GM19240 (cell line): Measurements from ENCODE around the gene ZNF148.

Experiments
- DNase-seq: peaks from one replicate; pipeline ENCODE4 v3.0.0; 2011; ENCODE audit warnings: low spot score; ENCODE audit not compliant: insufficient read length

The ZNF148 gene

GRCh38 chr3:125192190-125193035, 182.7 kb downstream of the ZNF148 start:
- DNase-seq: no peak

DNA sequence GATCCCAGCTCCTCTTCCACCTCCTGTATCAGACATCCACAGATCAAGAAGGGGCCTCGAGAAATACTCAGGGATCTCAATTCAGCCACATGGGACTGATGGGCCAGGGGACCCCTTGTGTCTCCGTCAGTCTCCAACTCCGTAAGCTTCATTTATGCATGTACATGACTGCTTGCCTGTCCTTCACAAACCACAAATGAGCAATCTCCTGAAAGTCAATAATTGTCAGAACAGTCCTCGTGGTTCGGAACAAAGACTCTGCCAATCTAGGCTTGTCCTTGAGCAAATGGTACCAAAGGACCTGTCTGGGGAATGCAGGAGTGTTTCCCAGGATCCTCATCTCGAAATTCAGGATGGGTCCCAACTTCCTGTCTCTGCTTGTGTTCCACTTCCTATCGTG, 183.4 kb downstream of the ZNF148 start:
- DNase-seq: no peak

- DNase-seq: no peak
These were observed 183.9 kb downstream of the ZNF148 start for GRCh38 chr3:125191256-125191655.

DNA sequence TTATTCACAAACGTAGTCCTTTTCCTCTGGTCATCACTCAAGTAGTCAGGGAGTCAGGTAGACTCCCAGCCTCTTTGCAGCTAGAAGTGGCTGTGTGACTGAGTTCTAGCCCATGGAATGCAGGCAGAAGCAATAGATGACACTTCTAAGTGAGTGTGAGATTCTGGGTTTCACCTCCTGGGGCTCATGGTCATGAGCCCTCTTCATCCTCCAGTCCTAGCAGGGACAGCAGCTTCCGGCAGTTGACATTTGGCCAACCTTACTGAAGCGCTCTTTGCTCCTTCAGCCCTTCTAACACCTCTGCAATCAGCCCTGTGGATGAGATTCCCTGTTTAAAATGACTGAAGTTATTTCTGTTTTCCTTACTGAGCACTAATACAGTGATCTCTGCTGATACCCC, 184.3 kb downstream of the ZNF148 start:
- no peak for DNase-seq

- no peak for DNase-seq
These were observed 185.6 kb downstream of the ZNF148 start for GRCh38 chr3:125189378-125190165.

DNA sequence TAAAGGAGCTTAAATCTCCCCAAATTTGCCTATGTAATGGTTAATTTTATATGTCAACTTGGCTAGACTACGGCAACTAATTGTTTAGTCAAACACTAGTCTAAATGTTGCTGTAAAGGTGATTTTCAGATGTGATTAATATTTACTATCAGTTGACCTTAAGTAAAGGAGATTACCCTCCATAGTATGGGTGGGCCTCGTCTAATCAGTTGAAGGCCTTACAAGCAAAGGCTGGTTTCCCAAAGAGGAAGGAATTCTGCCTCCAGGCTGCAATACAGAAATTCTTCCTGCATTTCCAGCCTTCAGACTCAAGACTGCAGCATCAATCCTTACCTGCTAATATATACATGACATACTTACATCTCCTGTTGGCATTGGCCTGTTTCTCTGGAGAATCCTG, 186.2 kb downstream of the ZNF148 start:
- no peak for DNase-seq

DNA sequence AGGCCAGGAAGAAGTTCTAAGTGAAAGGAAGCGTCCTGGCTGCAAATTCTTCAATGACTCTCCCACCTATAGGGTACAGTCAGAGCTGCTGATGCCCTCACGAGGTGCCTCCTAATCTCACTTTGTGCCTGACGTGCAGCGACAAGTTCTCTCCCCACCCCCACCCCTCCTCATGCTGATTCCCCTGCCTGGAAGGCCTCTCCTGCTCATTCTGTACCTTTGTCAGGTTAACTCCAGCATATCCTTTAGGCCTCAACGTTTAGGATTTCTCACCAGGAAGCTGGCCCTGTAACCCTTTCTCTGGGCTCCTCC, 187.6 kb downstream of the ZNF148 start:
- no peak for DNase-seq

GRCh38 chr3:125186800-125187598, 188.1 kb downstream of the ZNF148 start:
- DNase-seq: no peak

DNA sequence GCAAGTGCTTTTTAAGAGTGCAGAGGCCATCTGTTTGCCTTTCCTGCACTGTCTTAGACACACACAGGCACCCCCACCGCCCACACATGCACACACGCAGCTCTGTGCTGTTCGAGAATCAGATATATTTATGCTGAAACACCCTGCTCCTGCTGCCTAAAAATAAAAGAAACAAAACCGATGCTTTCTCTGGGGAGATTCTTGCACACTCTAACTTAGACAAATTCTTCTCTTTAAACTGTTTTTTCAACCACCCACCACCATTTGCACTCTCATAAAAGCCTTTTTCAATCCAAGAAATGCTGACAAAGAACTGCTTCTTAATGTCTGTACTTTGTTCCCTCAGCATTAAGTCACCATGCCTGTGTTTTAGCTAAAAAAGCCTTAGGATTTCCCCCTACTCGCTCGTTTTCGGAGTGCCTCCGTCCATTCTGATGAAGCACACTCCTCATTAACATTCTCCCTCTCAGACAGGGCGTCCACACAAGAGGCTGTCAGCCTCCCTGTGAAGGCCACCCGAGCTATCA, 188.8 kb downstream of the ZNF148 start:
- no peak for DNase-seq

DNA sequence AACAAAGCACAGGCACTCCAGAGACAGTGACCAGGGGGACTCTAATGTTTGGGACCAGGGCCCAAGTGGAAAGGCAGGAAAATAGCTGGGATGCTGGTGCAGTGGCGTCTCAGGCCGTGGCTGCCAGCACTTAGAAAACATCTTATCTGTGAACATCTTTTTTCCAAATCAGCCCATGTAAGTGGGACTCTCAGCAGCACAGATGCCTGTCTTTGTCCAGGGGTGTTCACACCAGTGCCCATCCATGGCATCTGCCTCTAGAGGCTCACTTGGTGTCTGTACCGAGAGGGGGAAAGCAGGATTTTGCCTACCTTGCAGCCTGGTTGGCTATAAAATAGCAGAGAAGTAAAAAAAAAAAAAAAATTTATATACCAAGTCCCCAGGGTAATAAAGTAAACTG, 189.3 kb downstream of the ZNF148 start:
- no peak for DNase-seq

DNA sequence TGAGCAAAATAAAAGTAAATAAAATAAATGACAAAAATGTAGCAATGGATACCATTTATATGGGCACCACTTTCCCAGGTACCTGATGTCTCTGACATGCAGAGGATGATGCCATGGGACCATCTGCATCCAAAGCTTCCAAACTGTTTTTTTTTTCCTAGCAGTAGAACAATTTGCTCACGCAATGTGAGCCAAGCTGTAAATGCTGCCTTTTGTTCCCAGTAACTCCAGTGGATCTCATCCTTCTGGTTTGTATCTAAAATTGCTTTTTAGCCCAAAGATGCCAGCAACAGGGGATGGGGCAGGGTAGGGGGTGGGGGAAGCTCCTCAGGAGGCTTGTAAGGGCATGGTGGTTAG, 195.3 kb downstream of the ZNF148 start:
- no peak for DNase-seq

DNA sequence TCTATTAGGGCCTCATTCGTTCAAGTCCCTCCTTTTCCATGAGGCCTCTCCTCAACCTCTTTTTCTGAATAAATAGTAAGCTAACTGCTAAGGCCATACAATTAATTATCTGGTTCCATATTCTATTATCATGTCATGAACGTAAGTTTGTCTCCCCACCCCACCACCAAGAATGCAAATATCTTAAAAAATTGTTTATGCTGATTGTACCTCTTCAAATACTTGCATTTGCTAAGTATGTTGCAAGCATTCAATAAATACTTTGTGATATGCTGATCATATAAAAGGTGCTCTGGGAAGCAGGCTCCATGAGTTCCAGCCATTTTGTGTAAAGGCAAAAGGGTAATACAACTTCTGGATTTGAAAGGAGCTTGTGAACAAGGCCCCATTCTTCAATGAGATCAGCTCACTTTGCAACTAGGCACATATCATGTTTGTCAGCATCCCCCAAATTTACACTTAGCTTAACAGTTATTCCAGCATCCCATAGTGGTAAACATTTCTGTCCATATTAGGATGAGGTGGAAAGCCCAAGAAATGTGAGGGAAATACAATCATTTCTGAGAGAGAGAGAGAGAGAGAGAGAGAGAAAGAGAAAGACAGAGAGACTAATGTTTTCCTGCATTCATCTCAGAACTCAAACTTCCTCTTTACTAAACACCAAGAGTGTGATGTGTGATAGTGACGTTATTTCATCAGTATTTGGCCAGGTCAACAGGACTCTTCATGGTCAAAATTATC, 195.8 kb downstream of the ZNF148 start:
- no peak for DNase-seq

DNA sequence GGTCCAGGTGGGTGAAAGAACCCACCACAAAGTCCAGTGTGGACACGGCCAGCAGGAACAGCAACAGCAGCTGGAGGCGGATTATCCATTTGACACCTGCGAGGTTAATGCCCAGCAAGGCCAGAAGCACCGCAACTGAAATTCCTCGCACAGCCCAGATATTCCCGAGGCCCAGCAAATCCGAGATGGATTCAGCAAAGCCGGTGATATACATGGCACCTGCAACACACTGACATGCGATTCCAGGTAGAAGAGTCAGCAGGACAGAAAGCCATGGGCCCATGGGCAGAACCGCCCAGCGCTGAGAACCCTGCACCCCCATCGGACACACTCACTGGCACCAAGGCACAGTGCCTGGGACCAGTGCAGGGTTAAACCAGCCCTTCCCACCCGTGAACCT, 197.4 kb downstream of the ZNF148 start:
- DNase-seq: no peak
